H1 (cell line): ENCODE measurements around the gene SUGP2. TPM values are rescaled to one million over a fixed set of nuclear protein-coding genes. Genes with fewer than 3 reads are reported as not detected.
A peak's percentile ranks its signal among the peaks of the same experiment; 100 is the strongest.

Experiments
- CTCF ChIA-PET: fragments of 300-600 bp; sonication (Branson Sonifier 250); formaldehyde crosslinking; loops from one replicate; lab custom pipeline; 2021; ENCODE audit not compliant: partially characterized antibody; lab: Charles Lee
- POLR2A ChIA-PET: fragments of 300-600 bp; sonication (Branson Sonifier 250); formaldehyde crosslinking; loops from one replicate; lab custom pipeline; 2021; ENCODE audit warnings: inconsistent platforms; ENCODE audit not compliant: partially characterized antibody; lab: Charles Lee
- DNase-seq, 2 experiments: peaks; one replicate each; pipeline versions ENCODE4 v3.0.0 to v3.0.0-alpha.2; 2010 to 2022; ENCODE audit warnings: low spot score in 2 of 2, low read depth in 1 of 2, mixed read lengths in 1 of 2
- FAIRE-seq: peaks from 2 replicates; lab custom pipeline; 2011; peaks lifted over from hg19 to GRCh38; lab: Jason Lieb, UNC
- H2AFZ ChIP-seq: 2 replicates; pipeline ENCODE4 v1.8.1; 2012; ENCODE audit warnings: low read length, inconsistent platforms
- H2AK5ac ChIP-seq: 2 replicates; pipeline ENCODE4 v1.6.1; 2013; ENCODE audit warnings: low read depth, low read length
- H2BK120ac ChIP-seq: replicated peaks from 2 replicates; pipeline ENCODE3; 2013; ENCODE audit warnings: low read depth, low read length, inconsistent platforms
- H2BK12ac ChIP-seq: 2 replicates; pipeline ENCODE4 v1.6.1; 2013; ENCODE audit warnings: low read depth, low read length
- H2BK15ac ChIP-seq: 2 replicates; pipeline ENCODE4 v1.6.1; 2013; ENCODE audit warnings: low read length
- H2BK20ac ChIP-seq: 2 replicates; pipeline ENCODE4 v1.6.1; 2013; ENCODE audit warnings: low read length
- H2BK5ac ChIP-seq: 2 replicates; pipeline ENCODE4 v1.6.1; 2013; ENCODE audit warnings: low read depth, low read length
- H3K14ac ChIP-seq: 2 replicates; pipeline ENCODE4 v1.6.1; 2013; ENCODE audit warnings: inconsistent platforms; ENCODE audit not compliant: insufficient read length
- H3K18ac ChIP-seq: 2 replicates; pipeline ENCODE4 v1.6.1; 2013; ENCODE audit warnings: low read length; ENCODE audit errors: extremely low read depth
- H3K23ac ChIP-seq: 2 replicates; pipeline ENCODE4 v1.6.1; 2013; ENCODE audit warnings: inconsistent platforms; ENCODE audit not compliant: insufficient read length
- H3K23me2 ChIP-seq: 2 replicates; pipeline ENCODE4 v1.6.1; 2013; ENCODE audit warnings: low read depth, low read length
- H3K27ac ChIP-seq: 2 replicates; pipeline ENCODE4 v1.6.1; 2011; ENCODE audit warnings: low read depth, low read length, inconsistent platforms
- H3K27me3 ChIP-seq, 4 experiments: replicated peaks in 1 of 4; 1 replicate in 1 of 4; 2 replicates in 3 of 4; pipeline versions ENCODE4 v1.6.1 to v1.8.1; 2011 to 2013; ENCODE audit warnings: low read length in 3 of 4, mild to moderate bottlenecking in 3 of 4, inconsistent platforms in 2 of 4, mixed read lengths in 2 of 4, moderate library complexity in 1 of 4; ENCODE audit not compliant: control insufficient read depth in 3 of 4, insufficient read depth in 3 of 4; ENCODE audit errors: extremely low read depth in 1 of 4
- H3K36me3 ChIP-seq, 4 experiments: 2 replicates each; pipeline versions ENCODE4 v1.6.1 to v1.8.1; 2011 to 2013; ENCODE audit warnings: mild to moderate bottlenecking in 4 of 4, low read length in 3 of 4, moderate library complexity in 2 of 4, control low read depth in 1 of 4, inconsistent platforms in 1 of 4; ENCODE audit not compliant: insufficient read depth in 4 of 4, control insufficient read depth in 2 of 4
- H3K4ac ChIP-seq: replicated peaks from 2 replicates; pipeline ENCODE3; 2013; ENCODE audit warnings: low read length, low read depth, mixed read lengths, inconsistent platforms; ENCODE audit not compliant: insufficient read length
- H3K4me1 ChIP-seq, 4 experiments: replicated peaks in 1 of 4; 1 replicate in 1 of 4; 2 replicates in 3 of 4; pipeline versions ENCODE4 v1.6.1 to v1.8.1; 2011 to 2013; ENCODE audit warnings: low read length in 3 of 4, inconsistent platforms in 2 of 4, mixed read lengths in 1 of 4; ENCODE audit not compliant: insufficient read depth in 4 of 4, control insufficient read depth in 3 of 4
- H3K4me2 ChIP-seq, 2 experiments: 2 replicates each; pipeline versions ENCODE4 v1.6.1 to v1.8.1; 2011 to 2013; ENCODE audit warnings: low read depth in 2 of 2, low read length in 2 of 2, control low read depth in 1 of 2, inconsistent platforms in 1 of 2, mild to moderate bottlenecking in 1 of 2; ENCODE audit not compliant: insufficient read depth in 1 of 2
- H3K4me3 ChIP-seq, 4 experiments: fragments of 200-600, 300-600 bp in 1 of 4; sonication (generic), shearing (Covaris generic), sonication (Bioruptor Twin) in 1 of 4; 2 replicates each; pipeline versions ENCODE4 v1.5.1 to v1.8.1; 2011 to 2016; ENCODE audit warnings: low read length in 4 of 4, low read depth in 3 of 4, control low read depth in 2 of 4, inconsistent platforms in 2 of 4, mild to moderate bottlenecking in 2 of 4, mixed read lengths in 1 of 4, moderate library complexity in 1 of 4; ENCODE audit not compliant: insufficient read depth in 2 of 4; ENCODE audit errors: extremely low read depth in 1 of 4
- H3K56ac ChIP-seq: replicated peaks from 2 replicates; pipeline ENCODE3; 2013; ENCODE audit warnings: low read depth, mild to moderate bottlenecking, mixed read lengths, low read length, inconsistent platforms; ENCODE audit not compliant: insufficient read length
- H3K79me1 ChIP-seq: 2 replicates; pipeline ENCODE4 v1.6.1; 2013; ENCODE audit warnings: low read depth, low read length, control low read depth
- H3K79me2 ChIP-seq, 2 experiments: 2 replicates each; pipeline versions ENCODE4 v1.6.1 to v1.8.1; 2012 to 2013; ENCODE audit warnings: low read length in 2 of 2, mild to moderate bottlenecking in 2 of 2, inconsistent platforms in 1 of 2; ENCODE audit not compliant: insufficient read depth in 2 of 2, control insufficient read depth in 1 of 2
- H3K9ac ChIP-seq, 4 experiments: replicated peaks in 1 of 4; 1 replicate in 1 of 4; 2 replicates in 3 of 4; pipeline versions ENCODE4 v1.6.1 to v1.8.1; 2011 to 2013; ENCODE audit warnings: low read depth in 3 of 4, low read length in 3 of 4, control low read depth in 2 of 4, mild to moderate bottlenecking in 2 of 4, moderate library complexity in 2 of 4, inconsistent platforms in 1 of 4; ENCODE audit errors: extremely low read depth in 1 of 4
- H3K9me3 ChIP-seq, 2 experiments: 2 replicates each; pipeline versions ENCODE4 v1.6.1 to v1.8.1; 2012 to 2013; ENCODE audit warnings: mild to moderate bottlenecking in 2 of 2, moderate library complexity in 2 of 2, control low read depth in 1 of 2, inconsistent platforms in 1 of 2, low read depth in 1 of 2, low read length in 1 of 2, mixed read lengths in 1 of 2; ENCODE audit not compliant: insufficient read depth in 2 of 2
- H4K20me1 ChIP-seq, 2 experiments: replicated peaks in 1 of 2; 2 replicates each; pipeline versions ENCODE3 to v1.8.1; 2011 to 2013; ENCODE audit warnings: inconsistent platforms in 2 of 2, low read length in 2 of 2, mild to moderate bottlenecking in 1 of 2; ENCODE audit not compliant: insufficient read depth in 2 of 2, control insufficient read depth in 1 of 2
- H4K5ac ChIP-seq: 2 replicates; pipeline ENCODE4 v1.6.1; 2013; ENCODE audit warnings: low read length, low read depth, mixed read lengths, inconsistent platforms; ENCODE audit not compliant: insufficient read length
- H4K8ac ChIP-seq: 2 replicates; pipeline ENCODE4 v1.8.0; 2013; ENCODE audit warnings: mild to moderate bottlenecking, moderate library complexity, low read length, inconsistent platforms; ENCODE audit not compliant: insufficient read depth; ENCODE audit errors: extremely low read depth
- H4K91ac ChIP-seq: replicated peaks from 2 replicates; pipeline ENCODE3; 2013; ENCODE audit warnings: low read length, mixed read lengths, inconsistent platforms; ENCODE audit not compliant: insufficient read length
- POLR2A ChIP-seq, 2 experiments: IDR thresholded peaks; 1 replicate in 1 of 2; 2 replicates in 1 of 2; pipeline ENCODE4 v1.6.1; 2011; ENCODE audit warnings: low read depth in 2 of 2, low read length in 2 of 2, mild to moderate bottlenecking in 2 of 2; ENCODE audit errors: control extremely low read depth in 1 of 2
- POLR2AphosphoS5 ChIP-seq: IDR thresholded peaks from 2 replicates; pipeline ENCODE4 v1.6.1; 2011; ENCODE audit warnings: low read depth, low read length
- SP1 ChIP-seq: IDR thresholded peaks from 2 replicates; pipeline ENCODE4 v1.6.1; 2011; ENCODE audit warnings: low read depth, low read length
- WGBS, 2 experiments: shearing (Covaris generic) in 1 of 2; methylation state at CpG; one replicate each; pipeline versions ENCODE4 v1.1.6 to v1.1.7; 2013 to 2015; ENCODE audit warnings: low lambda C conversion rate in 2 of 2, mixed read lengths in 2 of 2, inconsistent platforms in 1 of 2, low coverage in 1 of 2, missing lambda C conversion rate in 1 of 2; ENCODE audit not compliant: insufficient replicate concordance in 2 of 2, insufficient coverage in 1 of 2, insufficient read length in 1 of 2; ENCODE audit errors: extremely low coverage in 1 of 2, missing lambda C conversion rate in 1 of 2; 5-methylcytosine and 5-hydroxymethylcytosine counted together
- polyA plus RNA-seq, 7 experiments: library from polyadenylated mRNA; depleted of rRNA in 3 of 7; stranded (reverse) in 5 of 7; unstranded in 2 of 7; fragments of >200 nt in 5 of 7; fragments of 200-250 nt in 2 of 7; gene quantifications; 1 replicate in 5 of 7; 2 replicates in 1 of 7; 4 replicates in 1 of 7; pipeline versions ENCODE4 v1.2.1 to v1.2.3, GENCODE V29; 2011 to 2013; ENCODE audit warnings: missing spikeins in 2 of 7, mixed read lengths in 2 of 7
- total RNA-seq: library from RNA; stranded (reverse); fragmentation: NEBNext Ultra II Directional; extraction: Animal tissue kit (Norgen Biotek cat#: 25700); gene quantifications from 2 replicates; pipeline ENCODE4 v1.2.1, GENCODE V29; 2021

SUGP2 gene
- total and polyA plus RNA-seq, 2 of the 8 experiments (the other 6 are each of a cell fraction or from before 2014, with no cell fraction given), result 57.7 to 114 TPM

GRCh38 chr19:18990128-18990708 lies 43.1 kb downstream of the SUGP2 start:
- no peak overlapping the region for H3K27ac ChIP-seq

More at GRCh38 chr19:18990128-18990708, 43.1 kb downstream of the SUGP2 start:
- Histone ChIP-seq H3K56ac (no peak overlapping the region), H4K8ac (no peak overlapping the region), H3K79me2 (no peaks in the 10 kb centered on the region), H4K5ac (no peak overlapping the region), H4K20me1 (peaks cover 0 to 8% of the 10 kb centered on the region in 2 experiments), H3K23me2 (0 out of 2 replicates have a peak, but pooled peaks cover 1% of the 10 kb centered on the region), H3K4me3 (no peak overlapping the region), H3K36me3 (peaks cover 10 to 31% (median 21%) of the 10 kb centered on the region in 4 experiments), H3K4me1 (peaks cover 0 to 6% (median 0%) of the 10 kb centered on the region in 4 experiments; a peak in 2 of 7 replicates), H3K4ac (no peak overlapping the region), H2BK5ac (no peak overlapping the region), H3K4me2 (no peak overlapping the region), H3K79me1 (0 out of 2 replicates have a peak, but pooled peaks cover 3% of the 10 kb centered on the region), H3K9ac (no peak overlapping the region), H3K9me3 (no peaks in the 10 kb centered on the region), H4K91ac (no peak overlapping the region), H2BK20ac (no peak overlapping the region), H3K14ac (no peak overlapping the region), H2AK5ac (no peak overlapping the region), H2BK15ac (no peak overlapping the region), H3K18ac (no peak overlapping the region), H2BK12ac (no peak overlapping the region), H3K27me3 (no peaks in the 10 kb centered on the region), H2BK120ac (no peak overlapping the region), H2AFZ (no peak overlapping the region), H3K23ac (no peak overlapping the region)
- DNase-seq, result no peak
- peak in 1 of 2 experiments; percentile 31; a peak in 1 of 3 replicates for TF ChIP-seq POLR2A (IDR thresholded peaks at IDR 0.05; ENCODE audit: control extremely low read depth in 1 of 2, low read depth in 2 of 2, low read length in 2 of 2)
- peak; percentile 45 for TF ChIP-seq POLR2AphosphoS5
- no peak for TF ChIP-seq SP1
- WGBS, 2 experiments, result 85% methylated on average over 5 of the region's 5 CpGs; no CpG with 5 or more reads in 1 of the 2 experiments
- CTCF ChIA-PET, result interaction anchor here (0.5 to 1.2 kb wide), 4 partner anchors 13 to 187 kb away, joined by 3 read pairs; no protein-coding TSS in a partner anchor
- POLR2A ChIA-PET, result interaction anchor here (0.5 to 2.3 kb wide), 9 partner anchors 13 to 1479 kb away, joined by 3 to 7 read pairs (median 4); partner anchors contain the start of genes COPE and DDX49
- no peak for FAIRE-seq
